ENCODE results near the gene GPD2.

The GPD2 gene

DNA sequence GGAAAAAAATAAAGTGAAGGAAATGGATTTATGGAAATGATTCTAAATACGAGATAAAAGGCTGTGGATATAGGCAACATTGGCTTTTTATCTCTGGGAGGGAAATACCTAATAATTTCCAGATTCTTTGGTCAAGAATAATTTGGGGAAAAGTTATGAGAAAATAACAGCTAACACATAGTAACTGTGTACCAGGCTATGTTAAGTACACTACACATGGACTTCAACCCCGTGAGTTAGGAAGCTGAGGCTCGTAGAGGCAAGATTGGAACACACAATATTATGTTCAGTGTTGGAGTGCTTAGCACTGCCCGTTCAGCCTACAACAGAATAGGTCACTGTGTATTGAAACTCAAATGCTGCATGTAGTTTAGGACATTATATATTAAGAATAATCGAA, 34.3 kb upstream of the GPD2 start:
- DNase-seq (ENCODE audit: low spot score) (no peak), ATAC-seq (ENCODE audit: low read depth) (no peak)
- Histone ChIP-seq H3K27me3 (ENCODE audit: insufficient read depth, poor library complexity, severe bottlenecking) (no peaks in the 10 kb centered on the region), H3K36me3 (ENCODE audit: low read depth) (no peaks in the 10 kb centered on the region), H3K27ac (ENCODE audit: poor library complexity, severe bottlenecking) (no peak overlapping the region), H3K4me3 (ENCODE audit: severe bottlenecking) (no peak overlapping the region), H3K9me3 (ENCODE audit: severe bottlenecking) (no peaks in the 10 kb centered on the region), H3K4me1 (ENCODE audit: insufficient read depth, poor library complexity, severe bottlenecking) (peaks cover 13% of the 10 kb centered on the region)
- TF ChIP-seq, protein P1, sequence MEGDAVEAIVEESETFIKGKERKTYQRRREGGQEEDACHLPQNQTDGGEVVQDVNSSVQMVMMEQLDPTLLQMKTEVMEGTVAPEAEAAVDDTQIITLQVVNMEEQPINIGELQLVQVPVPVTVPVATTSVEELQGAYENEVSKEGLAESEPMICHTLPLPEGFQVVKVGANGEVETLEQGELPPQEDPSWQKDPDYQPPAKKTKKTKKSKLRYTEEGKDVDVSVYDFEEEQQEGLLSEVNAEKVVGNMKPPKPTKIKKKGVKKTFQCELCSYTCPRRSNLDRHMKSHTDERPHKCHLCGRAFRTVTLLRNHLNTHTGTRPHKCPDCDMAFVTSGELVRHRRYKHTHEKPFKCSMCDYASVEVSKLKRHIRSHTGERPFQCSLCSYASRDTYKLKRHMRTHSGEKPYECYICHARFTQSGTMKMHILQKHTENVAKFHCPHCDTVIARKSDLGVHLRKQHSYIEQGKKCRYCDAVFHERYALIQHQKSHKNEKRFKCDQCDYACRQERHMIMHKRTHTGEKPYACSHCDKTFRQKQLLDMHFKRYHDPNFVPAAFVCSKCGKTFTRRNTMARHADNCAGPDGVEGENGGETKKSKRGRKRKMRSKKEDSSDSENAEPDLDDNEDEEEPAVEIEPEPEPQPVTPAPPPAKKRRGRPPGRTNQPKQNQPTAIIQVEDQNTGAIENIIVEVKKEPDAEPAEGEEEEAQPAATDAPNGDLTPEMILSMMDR (IDR thresholded peaks at IDR 0.05; ENCODE audit: poor library complexity, severe bottlenecking), result no peak

DNA sequence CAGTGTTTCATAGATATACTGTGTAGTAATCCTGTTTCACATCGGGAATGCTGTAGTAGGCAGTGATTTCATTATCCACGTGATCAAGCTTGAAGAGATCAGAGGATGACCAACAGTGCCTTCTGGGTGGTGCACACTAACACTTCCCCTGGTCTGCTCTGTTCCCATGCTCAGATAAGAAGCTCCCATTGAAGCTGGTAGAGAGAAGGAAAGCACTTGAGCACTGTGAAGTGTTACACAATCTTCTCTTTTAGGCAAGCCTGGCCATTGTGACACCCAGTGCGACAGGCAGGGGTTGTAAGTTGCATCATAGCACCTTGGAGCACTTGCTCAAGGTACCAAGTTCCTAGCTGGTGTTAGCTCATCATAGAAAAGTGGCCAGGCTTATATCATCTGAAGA, 30.6 kb upstream of the GPD2 start:
- no peaks in the 10 kb centered on the region for H3K36me3 ChIP-seq (ENCODE audit: low read depth)
- H3K4me3 ChIP-seq (ENCODE audit: severe bottlenecking), result no peak overlapping the region
- H3K27ac ChIP-seq (ENCODE audit: poor library complexity, severe bottlenecking), result no peak overlapping the region
- ATAC-seq (ENCODE audit: low read depth) (no peak), DNase-seq (ENCODE audit: low spot score) (no peak)
- no peaks in the 10 kb centered on the region for H3K27me3 ChIP-seq (ENCODE audit: insufficient read depth, poor library complexity, severe bottlenecking)
- no peaks in the 10 kb centered on the region for H3K9me3 ChIP-seq (ENCODE audit: severe bottlenecking)
- H3K4me1 ChIP-seq (ENCODE audit: insufficient read depth, poor library complexity, severe bottlenecking), result no peaks in the 10 kb centered on the region
- TF ChIP-seq, protein P1 (IDR thresholded peaks at IDR 0.05; ENCODE audit: poor library complexity, severe bottlenecking), result no peak

DNA sequence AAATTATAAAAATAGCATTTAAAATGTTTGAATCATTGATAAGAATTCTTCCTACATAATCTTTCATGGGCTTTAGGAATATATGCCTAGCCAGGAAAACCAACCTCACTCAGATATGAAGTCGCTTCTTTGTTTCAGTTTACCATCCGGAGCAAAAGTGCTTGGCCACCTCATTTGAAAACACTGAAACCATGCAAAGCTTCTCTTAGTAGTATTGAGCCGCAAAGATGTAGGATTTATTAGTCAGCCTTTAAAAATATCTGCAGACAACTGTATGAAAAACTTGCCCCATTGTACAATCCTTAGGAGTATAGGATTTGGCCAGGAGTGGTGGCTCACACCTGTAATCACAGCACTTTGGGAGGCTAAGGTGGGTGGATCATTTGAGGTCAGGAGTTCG, 24.3 kb upstream of the GPD2 start:
- no peaks in the 10 kb centered on the region for H3K9me3 ChIP-seq (ENCODE audit: severe bottlenecking)
- ATAC-seq (ENCODE audit: low read depth), result no peak

DNA sequence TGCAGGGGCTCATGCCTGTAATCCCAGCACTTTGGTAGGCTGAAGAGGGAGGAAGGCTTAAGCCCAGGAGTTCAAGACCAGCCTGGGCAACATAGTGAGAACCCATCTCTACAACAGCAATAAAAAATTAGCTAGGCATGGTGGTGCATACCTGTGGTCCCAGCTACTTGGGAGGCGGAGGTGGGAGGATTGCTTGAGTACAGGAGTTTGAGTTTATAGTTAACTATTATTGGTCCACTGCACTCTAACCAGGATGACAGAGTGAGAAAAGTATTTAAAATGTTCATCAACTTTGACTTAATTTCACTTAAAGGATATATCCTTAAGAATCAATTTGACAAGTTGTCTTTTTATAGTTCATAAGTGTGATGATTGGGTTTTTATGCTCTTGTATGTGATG, 14.3 kb upstream of the GPD2 start:
- TF ChIP-seq, protein P1 (IDR thresholded peaks at IDR 0.05; ENCODE audit: poor library complexity, severe bottlenecking), result no peak
- H3K27me3 ChIP-seq (ENCODE audit: insufficient read depth, poor library complexity, severe bottlenecking), result no peaks in the 10 kb centered on the region
- no peak overlapping the region for H3K4me3 ChIP-seq (ENCODE audit: severe bottlenecking)
- DNase-seq (ENCODE audit: low spot score), result no peak
- peaks cover 2% of the 10 kb centered on the region for H3K9me3 ChIP-seq (ENCODE audit: severe bottlenecking)
- H3K36me3 ChIP-seq (ENCODE audit: low read depth), result no peaks in the 10 kb centered on the region
- no peak for ATAC-seq (ENCODE audit: low read depth)
- H3K27ac ChIP-seq (ENCODE audit: poor library complexity, severe bottlenecking), result no peak overlapping the region
- H3K4me1 ChIP-seq (ENCODE audit: insufficient read depth, poor library complexity, severe bottlenecking), result no peaks in the 10 kb centered on the region

More for the DNA sequence above, 24.3 kb upstream of the GPD2 start:
- Histone ChIP-seq H3K27ac (ENCODE audit: poor library complexity, severe bottlenecking) (no peak overlapping the region), H3K4me1 (ENCODE audit: insufficient read depth, poor library complexity, severe bottlenecking) (no peaks in the 10 kb centered on the region), H3K4me3 (ENCODE audit: severe bottlenecking) (no peak overlapping the region), H3K27me3 (ENCODE audit: insufficient read depth, poor library complexity, severe bottlenecking) (no peaks in the 10 kb centered on the region), H3K36me3 (ENCODE audit: low read depth) (no peaks in the 10 kb centered on the region)
- TF ChIP-seq, protein P1 (IDR thresholded peaks at IDR 0.05; ENCODE audit: poor library complexity, severe bottlenecking), result no peak
- no peak for DNase-seq (ENCODE audit: low spot score)

DNA sequence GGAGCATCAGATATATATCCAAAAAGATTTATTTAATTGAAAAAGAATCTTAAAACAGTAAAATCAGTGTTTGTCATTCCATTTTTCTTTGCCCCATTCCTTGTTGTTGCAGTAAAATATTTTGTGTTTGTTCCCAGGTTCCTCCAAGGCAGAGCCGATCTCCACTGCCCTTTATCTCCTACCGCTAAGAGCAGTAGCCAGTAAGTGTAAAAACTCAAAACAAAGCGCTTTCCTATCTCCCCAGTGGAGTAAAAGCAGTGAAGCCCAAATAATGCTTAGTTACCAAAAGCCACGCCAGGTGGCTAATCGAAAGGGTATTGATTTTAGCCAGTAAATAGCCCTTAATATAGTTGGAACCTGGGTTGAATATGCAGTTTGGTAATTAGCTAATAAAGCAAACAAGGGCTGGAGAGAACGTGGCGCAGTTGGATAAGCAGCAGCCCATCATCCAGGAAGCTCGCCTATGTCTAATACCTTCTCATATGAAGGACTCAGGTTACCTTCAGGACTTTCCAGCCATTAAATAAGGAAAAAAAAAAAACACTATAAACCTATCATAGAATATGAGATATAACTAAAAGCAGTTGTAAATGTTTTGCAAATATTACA, 12.4 kb upstream of the GPD2 start:
- no peak for ATAC-seq (ENCODE audit: low read depth)
- H3K4me3 ChIP-seq (ENCODE audit: severe bottlenecking), result no peak overlapping the region
- H3K4me1 ChIP-seq (ENCODE audit: insufficient read depth, poor library complexity, severe bottlenecking), result no peaks in the 10 kb centered on the region
- H3K27me3 ChIP-seq (ENCODE audit: insufficient read depth, poor library complexity, severe bottlenecking), result no peaks in the 10 kb centered on the region
- peaks cover 2% of the 10 kb centered on the region for H3K9me3 ChIP-seq (ENCODE audit: severe bottlenecking)
- H3K36me3 ChIP-seq (ENCODE audit: low read depth), result no peaks in the 10 kb centered on the region
- no peak overlapping the region for H3K27ac ChIP-seq (ENCODE audit: poor library complexity, severe bottlenecking)
- TF ChIP-seq, protein P1 (IDR thresholded peaks at IDR 0.05; ENCODE audit: poor library complexity, severe bottlenecking), result no peak
- no peak for DNase-seq (ENCODE audit: low spot score)
